ENCODE measurements around the gene CCL7.

Gene CCL7

DNA sequence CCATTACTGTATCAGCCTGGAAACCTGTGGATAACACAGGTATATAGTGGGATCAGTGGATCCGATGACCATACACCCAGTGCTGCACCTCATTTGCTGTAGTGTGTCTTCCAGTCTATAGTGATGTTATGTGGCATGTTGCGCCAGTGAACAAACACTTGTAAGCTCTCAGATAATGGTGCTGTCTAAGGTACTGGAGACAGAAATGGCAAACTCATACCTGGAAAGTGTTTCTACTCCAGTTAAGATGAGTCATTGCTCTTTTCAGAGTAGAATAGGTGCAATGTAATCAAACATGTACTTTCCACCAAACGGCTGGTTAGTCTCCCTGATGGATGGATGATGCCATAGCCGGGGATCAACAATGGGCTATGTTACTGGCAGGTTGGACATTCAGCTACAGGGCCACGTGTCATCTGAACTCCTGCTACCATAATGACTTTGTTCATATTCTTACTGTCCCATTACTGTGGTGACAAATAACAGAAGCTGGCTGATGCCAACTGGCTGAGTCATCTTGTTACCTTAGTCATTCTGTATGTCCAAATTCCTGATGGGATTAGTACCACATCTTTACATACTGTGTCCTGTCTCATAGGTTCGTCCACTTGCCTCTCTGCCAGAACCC, 21.8 kb downstream of the CCL7 start:
- no peak for FAIRE-seq

DNA sequence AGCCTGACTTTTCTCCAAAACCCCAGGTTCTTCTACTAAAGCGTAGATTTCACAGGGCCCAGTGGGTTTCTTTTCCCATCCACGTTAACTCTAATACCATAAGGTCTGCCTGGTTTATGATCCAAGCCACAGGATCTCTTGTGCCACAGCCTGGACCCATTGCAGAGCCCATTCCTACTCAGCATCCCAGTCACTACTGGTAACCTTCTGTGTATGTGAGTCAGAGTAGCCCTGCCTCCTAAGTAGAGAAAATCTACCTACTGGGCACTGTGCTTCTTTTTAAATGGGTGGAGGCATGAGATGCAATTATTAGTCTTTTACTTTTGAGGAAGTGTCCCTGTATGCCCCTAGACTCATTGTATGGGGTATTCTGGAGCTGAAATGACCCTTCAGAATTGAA, 29.0 kb downstream of the CCL7 start:
- no peak for FAIRE-seq

DNA sequence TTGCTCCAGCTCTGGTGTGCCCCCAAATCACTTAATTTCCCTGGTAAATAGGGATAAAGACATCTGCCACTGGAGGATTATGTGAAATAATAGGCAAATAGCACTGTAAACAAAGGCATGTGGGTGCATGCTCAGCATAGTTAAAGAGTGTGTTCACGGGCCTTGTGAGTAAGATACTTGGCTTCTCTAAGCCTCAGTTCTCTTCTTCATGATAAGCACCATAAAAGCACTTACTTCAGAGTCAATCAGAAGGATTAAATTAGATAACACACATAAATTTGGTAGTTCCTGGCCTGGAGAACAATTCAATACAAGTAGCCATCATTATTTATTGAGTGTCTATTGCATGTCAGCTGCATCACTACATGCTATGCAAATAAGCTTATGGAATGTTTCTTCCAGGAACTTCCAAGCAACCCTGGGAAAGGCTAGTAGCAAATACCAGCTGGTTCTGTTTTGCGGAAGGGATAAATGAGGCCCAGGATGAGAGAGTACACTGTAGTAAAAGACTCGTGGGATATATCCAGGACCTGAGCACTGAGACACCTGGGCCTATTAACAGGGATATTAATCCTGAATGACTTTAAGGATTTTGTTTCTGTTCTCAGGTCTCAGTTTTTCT, 30.0 kb downstream of the CCL7 start:
- FAIRE-seq: no peak

DNA sequence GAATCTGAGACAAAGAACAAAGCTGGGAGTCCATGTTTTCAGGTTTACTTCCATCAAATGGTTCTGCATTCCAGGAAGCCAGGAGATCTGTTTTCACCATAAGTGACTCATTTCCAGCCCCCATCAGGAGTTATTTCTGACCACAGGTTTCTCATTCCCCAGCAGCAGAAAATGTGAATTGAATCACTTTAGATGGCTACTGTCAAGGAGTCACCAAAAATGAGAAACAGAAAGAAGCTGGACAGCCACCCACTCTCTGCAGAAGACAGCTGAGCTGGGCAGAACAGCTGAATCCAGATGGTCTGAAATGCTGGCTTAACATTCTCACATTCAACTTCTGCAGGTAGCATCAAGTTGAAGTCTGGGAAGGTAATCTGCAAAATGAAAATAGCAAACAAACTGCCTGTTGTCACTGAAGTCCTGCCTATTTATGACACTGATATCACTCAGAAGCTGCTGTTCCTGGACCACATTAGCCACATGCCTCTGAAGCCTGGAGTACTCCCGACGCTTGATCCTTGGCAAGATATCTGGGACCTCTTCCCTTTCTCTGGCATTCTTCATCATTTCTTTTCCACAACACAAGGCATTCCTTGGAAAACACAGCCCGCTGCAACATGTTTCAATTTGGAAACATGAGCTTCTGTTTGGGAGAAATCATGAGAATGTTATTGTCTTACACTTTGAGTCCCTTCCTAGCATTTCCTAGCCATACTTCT, 30.8 kb downstream of the CCL7 start:
- no peak for FAIRE-seq

DNA sequence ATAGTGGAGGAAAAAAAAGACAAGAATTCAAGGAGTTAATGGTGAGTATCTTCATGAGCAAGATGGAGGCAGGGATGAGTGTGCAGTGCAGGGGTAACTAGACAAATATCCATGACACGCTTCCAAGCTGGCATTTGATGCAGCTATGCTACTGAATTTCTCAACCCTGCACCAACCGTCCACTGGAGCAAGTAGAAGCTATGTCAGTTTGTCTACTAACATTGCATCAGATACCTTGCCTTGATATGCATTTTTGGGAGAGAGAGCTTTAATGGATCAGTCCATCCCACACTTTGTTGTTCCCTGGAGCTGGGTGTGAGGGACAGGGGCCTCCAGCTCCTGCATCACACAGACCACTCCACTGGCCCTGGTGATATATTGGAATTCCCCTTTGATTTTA, 32.0 kb downstream of the CCL7 start:
- no peak for FAIRE-seq

DNA sequence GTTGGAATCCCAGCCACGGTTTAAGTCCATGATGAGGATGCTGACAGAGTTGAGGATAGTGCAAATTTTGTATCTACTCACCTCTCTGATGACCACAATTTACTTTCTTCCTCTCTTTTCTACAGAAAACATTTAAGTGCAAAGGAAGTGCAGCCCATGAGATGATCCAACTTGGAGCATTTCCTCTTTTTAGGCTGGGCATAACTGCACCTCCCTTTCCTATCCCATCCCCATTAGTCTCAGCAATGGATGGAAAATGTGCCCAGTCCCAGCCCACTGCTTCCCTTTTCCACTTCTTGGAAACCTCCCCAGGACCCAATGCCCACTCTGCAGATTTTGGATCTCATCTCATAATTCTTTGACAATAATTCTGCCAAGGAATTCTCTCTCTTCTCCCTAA, 32.6 kb downstream of the CCL7 start:
- no peak for FAIRE-seq

DNA sequence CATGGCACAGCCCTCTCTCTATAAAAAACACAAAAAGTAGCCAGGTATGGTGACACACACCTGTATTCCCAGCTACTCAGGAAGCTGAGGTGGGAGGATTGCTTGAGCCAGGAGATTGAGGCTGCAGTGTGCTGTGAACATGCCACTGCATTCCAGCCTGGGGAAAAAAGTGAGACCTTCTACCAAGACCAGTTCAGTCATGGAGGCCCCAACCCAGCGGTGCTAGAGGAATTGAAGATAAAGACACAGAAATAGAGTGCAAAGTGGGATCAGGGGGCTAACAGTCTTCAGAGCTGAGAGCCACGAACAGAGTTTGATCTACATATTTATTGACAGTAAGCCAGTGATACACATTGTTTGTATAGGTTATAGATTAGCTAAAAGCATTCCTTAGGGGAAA, 33.6 kb downstream of the CCL7 start:
- FAIRE-seq: no peak

DNA sequence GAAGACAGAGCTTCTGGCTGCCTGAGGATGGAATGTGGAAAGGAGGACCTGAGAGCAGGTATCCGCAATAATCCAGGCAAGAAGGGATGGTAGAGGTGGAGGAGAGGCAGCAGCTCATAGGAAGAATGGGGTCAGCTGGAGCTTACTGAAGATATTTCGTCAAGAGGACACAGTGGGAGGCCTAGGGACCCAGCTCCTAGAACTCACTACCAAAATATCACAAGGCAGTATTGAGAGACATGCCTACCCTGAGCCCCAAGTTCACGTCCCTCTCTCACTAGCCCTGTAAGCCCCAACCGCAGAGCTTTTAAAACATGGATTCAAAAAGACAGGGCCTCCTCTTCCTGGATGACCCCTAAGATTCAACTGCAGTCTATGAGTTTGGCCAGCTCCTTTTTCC, 35.0 kb downstream of the CCL7 start:
- FAIRE-seq: no peak

DNA sequence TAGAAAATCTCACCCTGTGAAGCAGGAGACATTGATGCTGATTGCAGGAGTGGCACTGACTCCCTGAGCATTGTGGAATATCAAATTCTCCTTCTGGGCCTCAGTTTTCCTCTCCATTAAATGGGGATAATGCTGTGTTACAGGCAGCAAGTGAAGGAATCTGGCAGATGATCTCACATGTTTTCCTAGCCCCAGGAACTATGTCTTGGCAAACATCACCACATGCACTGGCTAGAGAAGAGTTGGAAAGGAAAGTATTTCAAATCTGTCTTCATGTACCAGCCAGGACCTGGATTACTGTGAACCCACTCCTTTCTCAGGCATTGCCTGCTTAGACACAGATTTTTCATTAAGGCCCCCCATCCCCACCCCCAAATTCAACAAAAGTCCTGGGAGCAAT, 35.6 kb downstream of the CCL7 start:
- FAIRE-seq: no peak

DNA sequence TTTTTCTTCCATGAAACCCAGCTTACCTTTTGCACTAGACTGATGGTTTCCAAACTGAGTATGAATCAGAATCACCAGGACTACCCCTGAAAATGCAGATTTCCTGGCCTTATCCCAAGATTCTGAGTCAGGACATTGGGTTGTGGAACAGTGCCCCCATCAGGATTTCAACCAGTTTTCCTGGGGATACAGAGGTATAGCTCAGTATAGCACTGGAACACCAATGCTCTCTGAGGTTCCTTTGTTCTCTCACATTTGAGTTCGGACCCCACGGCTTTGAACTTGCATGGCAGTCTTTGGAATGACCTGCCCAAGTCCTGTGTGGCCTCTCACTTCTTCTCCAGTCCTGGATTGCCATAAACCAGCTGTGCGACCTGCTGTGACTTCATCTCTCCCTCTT, 36.4 kb downstream of the CCL7 start:
- no peak for FAIRE-seq

DNA sequence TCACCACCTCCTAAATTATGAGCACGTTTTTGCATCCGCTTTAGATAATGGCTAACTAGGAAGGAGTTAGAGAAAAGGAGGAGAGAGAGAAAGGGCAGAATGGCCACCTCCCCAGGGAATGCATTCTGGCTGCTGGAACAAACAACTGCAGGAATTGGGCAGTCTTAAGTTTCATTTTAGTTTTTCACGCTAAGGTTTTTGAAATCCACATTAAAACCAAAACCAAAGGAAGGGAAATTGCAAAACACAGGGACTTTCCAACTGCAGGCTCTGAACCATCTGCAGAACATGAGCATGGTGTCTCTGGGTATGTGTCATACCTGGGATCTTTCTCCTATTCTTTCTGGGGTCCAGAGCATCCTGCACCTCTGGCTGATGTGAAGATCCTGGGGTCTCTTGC, 37.1 kb downstream of the CCL7 start:
- FAIRE-seq: no peak

DNA sequence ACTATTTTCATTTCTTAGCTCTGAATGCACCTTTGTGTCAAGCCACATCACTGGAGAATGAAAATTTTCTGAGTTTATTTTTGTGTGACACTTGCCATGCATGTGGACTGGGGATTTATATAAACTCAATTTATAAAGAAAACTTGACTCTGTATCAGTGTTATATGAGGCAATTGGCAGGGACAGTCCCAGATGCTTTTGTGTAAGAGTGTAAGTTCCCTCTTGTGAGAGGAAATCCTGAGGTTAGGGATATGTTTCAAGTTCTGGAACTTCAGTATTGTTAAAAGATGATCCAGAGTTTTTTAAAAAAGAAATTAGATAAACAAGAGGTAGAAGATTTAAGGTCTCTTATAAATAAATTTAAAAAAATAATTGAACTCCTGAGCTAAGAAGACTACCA, 38.4 kb downstream of the CCL7 start:
- no peak for FAIRE-seq

DNA sequence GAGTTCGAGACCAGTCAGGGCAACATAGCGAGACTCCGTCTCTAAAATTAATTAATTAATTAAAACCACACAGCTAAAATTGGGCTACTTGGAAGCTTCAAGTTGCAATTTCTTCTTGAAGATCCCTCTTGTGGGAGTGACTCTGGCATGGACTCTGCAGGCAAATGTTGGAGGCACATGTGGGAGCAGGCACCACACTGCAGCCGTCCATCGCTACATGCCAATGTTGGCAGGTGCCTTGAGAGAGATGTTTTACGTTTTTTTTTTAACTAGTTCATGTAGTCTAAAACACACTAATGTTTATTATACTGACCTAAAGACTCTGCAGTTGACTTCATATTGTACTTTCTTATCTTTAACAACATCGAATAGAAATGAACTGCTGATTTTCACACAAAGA, 41.3 kb downstream of the CCL7 start:
- FAIRE-seq: no peak

DNA sequence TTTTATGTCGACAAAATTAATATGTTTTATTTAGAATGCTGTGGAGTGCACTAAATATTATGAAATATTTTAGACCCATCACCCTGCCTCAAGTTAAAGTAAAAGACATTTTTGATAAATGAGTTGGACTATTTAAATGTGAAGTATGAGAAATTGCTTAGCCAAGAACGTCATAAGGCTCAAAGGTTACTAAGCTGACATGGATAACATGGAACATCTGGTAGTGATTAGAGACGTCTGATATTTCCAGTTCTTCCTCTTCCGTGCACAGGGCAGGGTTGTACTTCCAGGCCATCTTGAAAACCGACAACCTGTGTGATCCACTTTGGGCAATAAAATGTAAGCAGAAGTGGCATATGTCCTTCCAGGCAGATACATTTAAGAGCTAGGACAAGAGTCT, 42.1 kb downstream of the CCL7 start:
- FAIRE-seq: no peak

DNA sequence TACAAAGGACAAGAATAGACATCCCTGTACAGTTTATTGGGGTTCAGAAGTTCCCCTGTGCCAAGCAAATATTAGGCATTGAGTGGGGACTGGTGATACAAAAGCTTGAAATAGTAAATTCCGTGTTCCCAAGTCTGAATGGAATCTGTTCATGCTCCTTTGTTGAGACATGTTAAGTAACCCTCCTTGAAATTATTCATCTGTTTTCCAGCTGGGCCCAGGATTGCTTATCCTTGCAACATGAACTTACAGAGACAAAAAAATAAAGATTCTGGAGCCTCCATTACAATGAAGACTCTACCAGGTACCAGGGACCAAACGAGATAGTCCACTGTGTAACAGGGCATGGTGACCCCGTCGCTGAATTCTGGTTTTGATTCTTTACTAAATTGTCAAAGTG, 43.1 kb downstream of the CCL7 start:
- no peak for FAIRE-seq

DNA sequence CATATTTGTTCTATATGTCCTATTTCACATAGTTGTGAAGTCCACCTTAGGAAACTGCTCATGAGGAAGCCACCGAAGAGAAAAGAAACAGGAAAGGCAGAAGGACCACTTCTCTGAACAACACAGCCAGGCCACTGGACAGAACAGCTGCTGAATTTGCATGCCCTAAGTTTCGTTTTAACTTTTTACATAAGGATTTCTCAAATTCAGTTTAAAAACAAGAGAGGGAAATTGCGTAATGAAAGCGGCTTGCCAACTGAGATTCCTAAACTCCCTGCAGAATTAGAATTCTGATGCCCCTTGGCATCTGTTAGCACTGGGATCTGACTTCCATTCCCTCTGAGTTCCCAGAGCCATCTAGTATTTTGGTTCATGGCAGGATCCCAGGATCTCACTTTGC, 44.3 kb downstream of the CCL7 start:
- no peak for FAIRE-seq

DNA sequence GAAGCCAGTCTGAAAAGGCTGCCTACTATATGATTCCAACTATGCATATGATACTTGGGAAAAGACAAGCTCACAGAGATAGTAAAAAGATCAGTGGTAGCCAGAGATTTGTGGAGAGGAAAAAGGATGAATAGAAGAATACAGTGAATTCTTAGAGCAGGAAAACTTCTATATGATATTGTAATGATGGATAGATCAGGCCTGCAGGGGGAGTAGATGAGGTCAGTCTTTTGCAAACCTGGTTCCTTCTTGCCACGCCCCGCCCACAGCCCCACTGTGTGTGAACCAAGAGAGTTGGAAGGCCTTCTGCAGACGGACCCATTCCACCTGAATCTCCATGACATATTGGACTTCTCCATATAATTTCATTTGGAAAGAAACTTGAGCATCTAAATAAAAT, 48.5 kb downstream of the CCL7 start:
- no peak for FAIRE-seq

DNA sequence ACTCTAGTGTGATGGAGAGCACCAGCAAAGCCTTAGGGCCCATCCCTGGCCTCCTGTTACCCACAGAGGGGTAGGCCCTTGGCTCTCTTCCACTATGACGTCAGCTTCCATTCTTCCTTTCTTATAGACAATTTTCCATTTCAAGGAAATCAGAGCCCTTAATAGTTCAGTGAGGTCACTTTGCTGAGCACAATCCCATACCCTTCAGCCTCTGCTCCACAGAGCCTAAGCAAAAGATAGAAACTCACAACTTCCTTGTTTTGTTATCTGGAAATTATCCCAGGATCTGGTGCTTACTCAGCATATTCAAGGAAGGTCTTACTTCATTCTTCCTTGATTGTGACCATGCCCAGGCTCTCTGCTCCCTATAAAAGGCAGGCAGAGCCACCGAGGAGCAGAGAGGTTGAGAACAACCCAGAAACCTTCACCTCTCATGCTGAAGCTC, 49.0 kb downstream of the CCL7 start, which contains the start of gene CCL8:
Gene CCL8, plus strand, starts transcription at position 397 of the 445 bp plus-strand sequence. CDS start 67 bp downstream, outside the sequence.
- FAIRE-seq: no peak
